ENCODE results near the gene BAZ1B.

- TF ChIP-seq POLR2AphosphoS5 (IDR thresholded peaks at IDR 0.05) = no peak
- TF ChIP-seq POLR2A (IDR thresholded peaks at IDR 0.05) = no peak
Observed at GRCh38 chr7:73503229-73503628, 18.9 kb downstream of the BAZ1B start.
